ENCODE data around the gene NXPH3.
"Not testable (repeated sequence)": the region's sequence is repeated elsewhere in the genome, so short reads cannot be mapped to it uniquely, and the experiment has no call there.

NXPH3 gene

GRCh38 chr17:49567104-49567521, 8.6 kb upstream of the NXPH3 start:
- no peak for DNase-seq (ENCODE audit: insufficient read length, low spot score)
- no peak for FAIRE-seq
- TF ChIP-seq SPI1 (IDR thresholded peaks at IDR 0.05; ENCODE audit: low read depth, low read length) (no peak), TAF1 (IDR thresholded peaks at IDR 0.05; ENCODE audit: low read depth, low read length) (no peak), POU2F2 (IDR thresholded peaks at IDR 0.05; ENCODE audit: low read depth, low read length) (no peak)

GRCh38 chr17:49567871-49568694, 7.6 kb upstream of the NXPH3 start:
- FAIRE-seq = peak; percentile 96
- DNase-seq (ENCODE audit: insufficient read length, low spot score) = peak; percentile 73

GRCh38 chr17:49568695-49569047, 7.0 kb upstream of the NXPH3 start:
- FAIRE-seq; DNase-seq (ENCODE audit: insufficient read length, low spot score): not testable (repeated sequence)

More at GRCh38 chr17:49567871-49568694, 7.6 kb upstream of the NXPH3 start:
- 0 out of 2 replicates have a peak, but pooled peaks have one; percentile 35 for TF ChIP-seq POU2F2 (IDR thresholded peaks at IDR 0.05; ENCODE audit: low read depth, low read length)
- no peak for TF ChIP-seq PAX5 (IDR thresholded peaks at IDR 0.05; ENCODE audit: insufficient read depth, low read length, severe bottlenecking)
- TF ChIP-seq POLR2AphosphoS5 (IDR thresholded peaks at IDR 0.05; ENCODE audit: low read depth, low read length) = no peak
- TF ChIP-seq TAF1 (IDR thresholded peaks at IDR 0.05; ENCODE audit: low read depth, low read length) = no peak
- no peak for TF ChIP-seq POLR2A (IDR thresholded peaks at IDR 0.05; ENCODE audit: low read depth, low read length)
- no peak for TF ChIP-seq SPI1 (IDR thresholded peaks at IDR 0.05; ENCODE audit: low read depth, low read length)

GRCh38 chr17:49570540-49571242, 5.0 kb upstream of the NXPH3 start:
- FAIRE-seq = no peak
- TF ChIP-seq PAX5 (IDR thresholded peaks at IDR 0.05; ENCODE audit: insufficient read depth, low read length, severe bottlenecking) (no peak), POLR2A (IDR thresholded peaks at IDR 0.05; ENCODE audit: low read depth, low read length) (no peak), SPI1 (IDR thresholded peaks at IDR 0.05; ENCODE audit: low read depth, low read length) (no peak), POLR2AphosphoS5 (IDR thresholded peaks at IDR 0.05; ENCODE audit: low read depth, low read length) (no peak), TAF1 (IDR thresholded peaks at IDR 0.05; ENCODE audit: low read depth, low read length) (no peak), POU2F2 (IDR thresholded peaks at IDR 0.05; ENCODE audit: low read depth, low read length) (no peak)

GRCh38 chr17:49571283-49571682, 4.4 kb upstream of the NXPH3 start:
- no peak for DNase-seq (ENCODE audit: insufficient read length, low spot score)
- no peak for FAIRE-seq
- no peak for TF ChIP-seq PAX5 (IDR thresholded peaks at IDR 0.05; ENCODE audit: insufficient read depth, low read length, severe bottlenecking)
- TF ChIP-seq TAF1 (IDR thresholded peaks at IDR 0.05; ENCODE audit: low read depth, low read length) = no peak
- no peak for TF ChIP-seq SPI1 (IDR thresholded peaks at IDR 0.05; ENCODE audit: low read depth, low read length)
- TF ChIP-seq POLR2AphosphoS5 (IDR thresholded peaks at IDR 0.05; ENCODE audit: low read depth, low read length) = no peak
- no peak for TF ChIP-seq POLR2A (IDR thresholded peaks at IDR 0.05; ENCODE audit: low read depth, low read length)
- TF ChIP-seq POU2F2 (IDR thresholded peaks at IDR 0.05; ENCODE audit: low read depth, low read length) = no peak

More at GRCh38 chr17:49570540-49571242, 5.0 kb upstream of the NXPH3 start:
- no peak for DNase-seq (ENCODE audit: insufficient read length, low spot score)

- TF ChIP-seq PAX5 (IDR thresholded peaks at IDR 0.05; ENCODE audit: insufficient read depth, low read length, severe bottlenecking) (no peak), POLR2AphosphoS5 (IDR thresholded peaks at IDR 0.05; ENCODE audit: low read depth, low read length) (no peak), SPI1 (IDR thresholded peaks at IDR 0.05; ENCODE audit: low read depth, low read length) (no peak), POLR2A (IDR thresholded peaks at IDR 0.05; ENCODE audit: low read depth, low read length) (no peak), POU2F2 (IDR thresholded peaks at IDR 0.05; ENCODE audit: low read depth, low read length) (no peak), TAF1 (IDR thresholded peaks at IDR 0.05; ENCODE audit: low read depth, low read length) (no peak)
- DNase-seq (ENCODE audit: insufficient read length, low spot score) (no peak), FAIRE-seq (no peak)
Observed at GRCh38 chr17:49571764-49572163, 3.9 kb upstream of the NXPH3 start.

- DNase-seq (ENCODE audit: insufficient read length, low spot score) (no peak), FAIRE-seq (no peak)
- TF ChIP-seq SPI1 (IDR thresholded peaks at IDR 0.05; ENCODE audit: low read depth, low read length) = no peak
- TF ChIP-seq POLR2A (IDR thresholded peaks at IDR 0.05; ENCODE audit: low read depth, low read length) = no peak
- no peak for TF ChIP-seq PAX5 (IDR thresholded peaks at IDR 0.05; ENCODE audit: insufficient read depth, low read length, severe bottlenecking)
- no peak for TF ChIP-seq TAF1 (IDR thresholded peaks at IDR 0.05; ENCODE audit: low read depth, low read length)
- no peak for TF ChIP-seq POLR2AphosphoS5 (IDR thresholded peaks at IDR 0.05; ENCODE audit: low read depth, low read length)
- no peak for TF ChIP-seq POU2F2 (IDR thresholded peaks at IDR 0.05; ENCODE audit: low read depth, low read length)
Observed at GRCh38 chr17:49572226-49572625, 3.4 kb upstream of the NXPH3 start.

GRCh38 chr17:49572806-49573420, 2.8 kb upstream of the NXPH3 start:
- FAIRE-seq (no peak), DNase-seq (ENCODE audit: insufficient read length, low spot score) (no peak)
- no peak for TF ChIP-seq PAX5 (IDR thresholded peaks at IDR 0.05; ENCODE audit: insufficient read depth, low read length, severe bottlenecking)
- no peak for TF ChIP-seq POLR2A (IDR thresholded peaks at IDR 0.05; ENCODE audit: low read depth, low read length)
- no peak for TF ChIP-seq SPI1 (IDR thresholded peaks at IDR 0.05; ENCODE audit: low read depth, low read length)

GRCh38 chr17:49573510-49574322, 2.0 kb upstream of the NXPH3 start:
- no peak for FAIRE-seq
- TF ChIP-seq TAF1 (IDR thresholded peaks at IDR 0.05; ENCODE audit: low read depth, low read length) (no peak), PAX5 (IDR thresholded peaks at IDR 0.05; ENCODE audit: insufficient read depth, low read length, severe bottlenecking) (no peak), POLR2A (IDR thresholded peaks at IDR 0.05; ENCODE audit: low read depth, low read length) (no peak), POLR2AphosphoS5 (IDR thresholded peaks at IDR 0.05; ENCODE audit: low read depth, low read length) (no peak), SPI1 (IDR thresholded peaks at IDR 0.05; ENCODE audit: low read depth, low read length) (no peak), POU2F2 (IDR thresholded peaks at IDR 0.05; ENCODE audit: low read depth, low read length) (no peak)
- DNase-seq (ENCODE audit: insufficient read length, low spot score) = no peak

Data from GM12891 (cell line).